OCI-LY7 (cell line): ENCODE measurements around the gene USP8. TPM values are rescaled to one million over a fixed set of nuclear protein-coding genes. Genes with fewer than 3 reads are reported as not detected.

Experiments
- BruUV-seq: library from RNA; stranded (reverse); fragments of 400-500 nt; replicated peaks from 2 replicates; lab custom pipeline; 2021; lab: Mats Ljungman, UMichigan
- CTCF ChIA-PET: fragments of 300-600 bp; sonication (Branson Sonifier 250); formaldehyde crosslinking; loops from one replicate; lab custom pipeline; 2022; ENCODE audit warnings: antibody characterized with exemption; ENCODE audit not compliant: unreplicated experiment; lab: Charles Lee
- POLR2A ChIA-PET: fragments of 300-600 bp; sonication (Branson Sonifier 250); formaldehyde crosslinking; loops from one replicate; lab custom pipeline; 2022; ENCODE audit warnings: antibody characterized with exemption; lab: Charles Lee
- DNase-seq: peaks from one replicate; pipeline ENCODE4 v3.0.0-alpha.2; 2015; ENCODE audit warnings: low spot score
- H2AFZ ChIP-seq: fragments of 200-600 bp; sonication (generic), shearing (Covaris generic); 2 replicates; pipeline ENCODE4 v1.6.1; 2014; ENCODE audit warnings: mild to moderate bottlenecking, antibody characterized with exemption, low read length, moderate library complexity
- H3K27ac ChIP-seq: fragments of 200-600 bp; sonication (generic); 2 replicates; pipeline ENCODE4 v1.5.1; 2014; ENCODE audit warnings: mixed run types, low read depth, mild to moderate bottlenecking, moderate library complexity, low read length, inconsistent platforms; ENCODE audit not compliant: poor library complexity, severe bottlenecking
- H3K36me3 ChIP-seq: fragments of 200-600 bp; sonication (generic); 2 replicates; pipeline ENCODE4 v1.6.1; 2014; ENCODE audit warnings: mild to moderate bottlenecking, antibody characterized with exemption, low read length, moderate library complexity, mixed read lengths; ENCODE audit not compliant: insufficient read depth
- H3K4me1 ChIP-seq: fragments of 200-600 bp; sonication (generic); 2 replicates; pipeline ENCODE4 v1.5.1; 2014; ENCODE audit warnings: mild to moderate bottlenecking, low read length; ENCODE audit not compliant: insufficient read depth, poor library complexity, severe bottlenecking
- H3K4me2 ChIP-seq: fragments of 200-600 bp; sonication (generic); 2 replicates; pipeline ENCODE4 v1.6.1; 2014; ENCODE audit warnings: mild to moderate bottlenecking, low read length
- H3K4me3 ChIP-seq: fragments of 200-600 bp; sonication (generic); 2 replicates; pipeline ENCODE4 v1.5.1; 2014; ENCODE audit warnings: mild to moderate bottlenecking, low read depth, low read length; ENCODE audit not compliant: poor library complexity, severe bottlenecking
- H3K79me2 ChIP-seq: fragments of 200-600 bp; sonication (generic); 2 replicates; pipeline ENCODE4 v1.6.1; 2016; ENCODE audit warnings: low read depth, mild to moderate bottlenecking, low read length, moderate library complexity, mixed read lengths; ENCODE audit not compliant: insufficient read depth
- H3K9me2 ChIP-seq: fragments of 200-600 bp; sonication (generic); 2 replicates; pipeline ENCODE4 v1.6.1; 2016; ENCODE audit warnings: mild to moderate bottlenecking, low read length, mixed read lengths; ENCODE audit not compliant: insufficient read depth
- H3K9me3 ChIP-seq: fragments of 200-600 bp; sonication (generic); 2 replicates; pipeline ENCODE4 v1.6.1; 2014; ENCODE audit warnings: mild to moderate bottlenecking, mixed run types, low read length, mixed read lengths
- H4K20me1 ChIP-seq: fragments of 200-600 bp; sonication (generic); 2 replicates; pipeline ENCODE4 v1.6.1; 2014; ENCODE audit warnings: mild to moderate bottlenecking, antibody characterized with exemption, low read length, moderate library complexity, mixed read lengths; ENCODE audit not compliant: insufficient read depth
- CTCF ChIP-seq: fragments of 200-600 bp; sonication (generic); conservative IDR thresholded peaks from 2 replicates; pipeline ENCODE4 v1.5.1; 2014; ENCODE audit warnings: mild to moderate bottlenecking, antibody characterized with exemption, low read length, moderate library complexity, mixed read lengths
- EZH2phosphoT487 ChIP-seq: fragments of 200-600 bp; sonication (generic); IDR thresholded peaks from 2 replicates; pipeline ENCODE4 v1.6.1; 2018; ENCODE audit warnings: low read depth, borderline replicate concordance, mild to moderate bottlenecking, mixed run types, antibody characterized with exemption, low read length, moderate library complexity, mixed read lengths
- intact Hi-C: fragments of 100-400 bp; cut with micrococcal nuclease; formaldehyde crosslinking; loops from one replicate; pipeline ENCODE4 v1.10.0; 2022; ENCODE audit not compliant: unreplicated experiment
- total RNA-seq, 2 experiments: library from RNA; depleted of rRNA in 1 of 2; stranded (reverse); fragments of >200 nt in 1 of 2; shearing (Covaris generic) in 1 of 2; gene quantifications; 2 replicates each; pipeline ENCODE4 v1.2.3, GENCODE V29; 2014 to 2022

Gene USP8
- total RNA-seq, 2 experiments from 2014 or later = 34.1 to 43.8 TPM

- POLR2A ChIA-PET = no interaction called here
- TF ChIP-seq EZH2phosphoT487 = no peak
- no peak for TF ChIP-seq CTCF
- DNase-seq = no peak
- no peaks in the 10 kb centered on the region for H3K9me2 ChIP-seq
- H2AFZ ChIP-seq = no peak overlapping the region
- CTCF ChIA-PET = no interaction called here
- no peaks in the 10 kb centered on the region for H3K4me1 ChIP-seq
- H3K4me2 ChIP-seq = no peak overlapping the region
- peaks cover 70% of the 10 kb centered on the region for H3K36me3 ChIP-seq
- no peak overlapping the region for H3K27ac ChIP-seq
- intact Hi-C loops = no loop called here
- no TSS peak for BruUV-seq
- H3K79me2 ChIP-seq = peaks cover 3% of the 10 kb centered on the region; the same call in 1 of the 2 replicates
- H3K9me3 ChIP-seq = no peaks in the 10 kb centered on the region
- H3K4me3 ChIP-seq = no peak overlapping the region
- no peaks in the 10 kb centered on the region for H4K20me1 ChIP-seq
Observed at GRCh38 chr15:50452927-50453326, 28.7 kb downstream of the USP8 start.

- Histone ChIP-seq H3K4me3 (no peak overlapping the region), H2AFZ (no peak overlapping the region), H3K4me2 (no peak overlapping the region), H3K9me2 (no peaks in the 10 kb centered on the region), H3K36me3 (peaks cover 85% of the 10 kb centered on the region), H3K9me3 (no peaks in the 10 kb centered on the region), H4K20me1 (no peaks in the 10 kb centered on the region), H3K79me2 (peaks cover 3% of the 10 kb centered on the region; the same call in 1 of the 2 replicates), H3K4me1 (peaks cover 9% of the 10 kb centered on the region), H3K27ac (no peak overlapping the region)
- ChIA-PET CTCF (no interaction called here), POLR2A (interaction anchor here (0.7 to 1.2 kb wide), 3 partner anchors 20 to 358 kb away, joined by 3 read pairs; no protein-coding TSS in a partner anchor)
- DNase-seq = peak; percentile 23
- intact Hi-C loops = no loop called here
- TF ChIP-seq EZH2phosphoT487 (no peak), CTCF (no peak)
- no TSS peak for BruUV-seq
Observed at GRCh38 chr15:50458348-50459112, 34.3 kb downstream of the USP8 start.
